SK-N-SH (cell line): ENCODE data around the gene IL17D.

ENCODE experiments used
- CTCF ChIP-seq: fragments of 200-600 bp; sonication (generic); IDR thresholded peaks from 2 replicates; pipeline ENCODE4 v1.6.1; 2017; ENCODE audit warnings: antibody characterized with exemption, mild to moderate bottlenecking, moderate library complexity
- EP300 ChIP-seq, 2 experiments: IDR thresholded peaks; 2 replicates each; pipeline versions ENCODE4 v1.4.0 to v1.6.1; 2012; ENCODE audit warnings: borderline replicate concordance in 1 of 2, low read depth in 1 of 2, low read length in 1 of 2
- RAD21 ChIP-seq: IDR thresholded peaks from 2 replicates; pipeline ENCODE4 v1.6.1; 2012; ENCODE audit warnings: mild to moderate bottlenecking, low read length

DNA sequence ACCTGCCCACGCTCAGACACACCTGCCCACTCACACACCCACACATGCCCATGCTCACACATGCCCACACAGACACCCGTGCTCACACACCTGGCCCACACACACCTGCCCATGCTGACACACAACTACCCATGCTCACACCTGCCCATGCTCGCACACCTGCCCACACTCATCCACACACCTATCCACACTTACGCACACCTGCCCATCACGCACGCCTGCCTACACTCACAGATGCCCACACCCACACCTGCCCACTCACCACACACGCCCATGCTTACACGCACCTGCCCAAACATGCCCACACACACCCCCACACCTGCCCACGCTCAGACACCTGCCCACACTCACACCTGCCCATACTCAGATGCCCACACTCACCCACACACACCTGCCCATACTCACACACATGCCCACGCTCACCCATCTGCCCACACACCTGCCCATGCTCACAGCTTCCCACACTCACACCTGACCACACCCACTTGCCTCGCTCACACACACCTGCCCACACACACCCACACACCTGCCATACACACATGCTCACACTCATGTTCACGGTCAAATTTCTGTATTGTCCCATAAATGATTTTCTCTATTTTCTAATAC lies 15.6 kb downstream of the IL17D start:
- TF ChIP-seq CTCF (no peak), EP300 (IDR thresholded peaks at IDR 0.05; ENCODE audit: borderline replicate concordance in 1 of 2, low read depth in 1 of 2, low read length in 1 of 2) (no peak), RAD21 (no peak)
